HCT116 (cell line): ENCODE results near the gene PNMA3.

Experiments used
- CTCF ChIP-seq, 3 experiments: fragments of 200-600 bp in 1 of 3; sonication (generic) in 1 of 3; IDR thresholded peaks in 2 of 3; conservative IDR thresholded peaks in 1 of 3; 2 replicates each; pipeline ENCODE4 v1.5.1; 2012 to 2017; ENCODE audit warnings: low read depth in 2 of 3, low read length in 2 of 3, antibody characterized with exemption in 1 of 3, borderline replicate concordance in 1 of 3, control low read depth in 1 of 3, mild to moderate bottlenecking in 1 of 3, mixed read lengths in 1 of 3, mixed run types in 1 of 3, moderate library complexity in 1 of 3; ENCODE audit not compliant: insufficient read depth in 1 of 3
- EZH2 ChIP-seq: fragments of 200-600 bp; sonication (generic); IDR thresholded peaks from 2 replicates; pipeline ENCODE4 v1.6.1; 2017; ENCODE audit warnings: antibody characterized with exemption, mixed run types
- EZH2phosphoT487 ChIP-seq: fragments of 200-600 bp; IDR thresholded peaks from 2 replicates; pipeline ENCODE4 v1.6.1; 2018; ENCODE audit warnings: antibody characterized with exemption, borderline replicate concordance
- MAX ChIP-seq: IDR thresholded peaks from 2 replicates; pipeline ENCODE4 v1.6.1; 2012
- POLR2A ChIP-seq: IDR thresholded peaks from 2 replicates; pipeline ENCODE4 v1.7.0; 2011; ENCODE audit warnings: borderline replicate concordance; ENCODE audit not compliant: insufficient read depth, insufficient read length; ENCODE audit errors: extremely low read depth
- REST ChIP-seq: IDR thresholded peaks from 2 replicates; pipeline ENCODE4 v1.6.1; 2012; ENCODE audit warnings: low read depth

- TF ChIP-seq REST (no peak), CTCF (IDR thresholded peaks at IDR 0.05 in 2 of 3, conservative IDR thresholded peaks at IDR 0.05 in 1 of 3; ENCODE audit: borderline replicate concordance in 1 of 3, insufficient read depth in 1 of 3, low read depth in 2 of 3, low read length in 2 of 3) (no peak), EZH2 (no peak), POLR2A (no peak), EZH2phosphoT487 (no peak), MAX (no peak)
Observed at GRCh38 chrX:153075366-153075765, 19.1 kb downstream of the PNMA3 start.
